ENCODE measurements around the gene WNT2.

DNA sequence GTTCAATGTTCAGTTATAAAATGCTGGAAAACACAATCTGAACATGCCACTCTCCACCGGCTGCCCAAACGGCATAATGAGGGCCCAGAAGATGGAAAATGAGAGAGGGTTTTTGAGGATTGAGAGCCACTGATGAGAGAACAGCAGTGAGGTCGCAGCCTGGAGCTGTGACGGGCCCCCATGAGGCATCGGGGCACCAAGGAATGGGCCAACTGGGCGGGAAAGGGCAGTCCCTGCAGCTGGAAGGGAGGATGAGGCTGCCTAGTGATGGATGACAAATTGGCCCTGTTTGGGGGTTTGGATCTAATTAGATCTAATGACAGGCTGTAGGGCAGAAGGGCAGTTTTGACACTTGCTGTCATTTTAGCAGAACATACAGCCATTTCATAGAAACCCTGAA, 39.1 kb downstream of the WNT2 start:
- no peak for TF ChIP-seq CTCF (IDR thresholded peaks at IDR 0.05)
- no peak for TF ChIP-seq EP300 (IDR thresholded peaks at IDR 0.05)
- no peak for TF ChIP-seq POLR2A (IDR thresholded peaks at IDR 0.05)

All from suprapubic skin (tissue), 3 donors.